Stomach smooth muscle (tissue), 2 donors: Measurements from ENCODE around the gene ZNF593OS.

Experiments used
- H3K27ac ChIP-seq: one replicate; pipeline ENCODE4 v1.7.0; 2013; ENCODE audit warnings: mild to moderate bottlenecking, low read length, inconsistent platforms
- H3K27me3 ChIP-seq, 2 donors: one replicate each; pipeline ENCODE4 v1.7.0; 2013; ENCODE audit warnings: low read length in 2 of 2; ENCODE audit not compliant: insufficient read depth in 2 of 2, control insufficient read depth in 1 of 2
- H3K36me3 ChIP-seq, 2 donors: one replicate each; pipeline ENCODE4 v1.7.0; 2013; ENCODE audit warnings: low read length in 2 of 2; ENCODE audit not compliant: control insufficient read depth in 2 of 2, insufficient read depth in 2 of 2
- H3K4me1 ChIP-seq: one replicate; pipeline ENCODE4 v1.7.0; 2013; ENCODE audit warnings: low read length; ENCODE audit not compliant: control insufficient read depth, insufficient read depth
- H3K4me3 ChIP-seq, 2 donors: one replicate each; pipeline ENCODE4 v1.7.0; 2013; ENCODE audit warnings: low read length in 2 of 2
- H3K9ac ChIP-seq, 2 donors: one replicate each; pipeline ENCODE4 v1.7.0; 2013; ENCODE audit warnings: low read length in 2 of 2, mild to moderate bottlenecking in 1 of 2
- H3K9me3 ChIP-seq, 2 donors: one replicate each; pipeline ENCODE4 v1.7.0; 2013; ENCODE audit warnings: low read length in 2 of 2; ENCODE audit not compliant: control insufficient read depth in 2 of 2
- donor health status: healthy.
- donor health status: Pancreatic carcinoma.

ZNF593OS gene

GRCh38 chr1:26138974-26139558 lies 32.6 kb downstream of the ZNF593OS start:
- no peaks in the 10 kb centered on the region for H3K4me1 ChIP-seq
- no peak overlapping the region for H3K4me3 ChIP-seq
- H3K36me3 ChIP-seq = no peaks in the 10 kb centered on the region
- no peaks in the 10 kb centered on the region for H3K27me3 ChIP-seq
- H3K27ac ChIP-seq = no peak overlapping the region
- H3K9me3 ChIP-seq = no peaks in the 10 kb centered on the region
- no peak overlapping the region for H3K9ac ChIP-seq

GRCh38 chr1:26134466-26134865 lies 37.2 kb downstream of the ZNF593OS start:
- Histone ChIP-seq H3K27ac (no peak overlapping the region), H3K4me3 (no peak overlapping the region), H3K36me3 (no peaks in the 10 kb centered on the region), H3K9ac (no peak overlapping the region), H3K4me1 (no peaks in the 10 kb centered on the region), H3K27me3 (no peaks in the 10 kb centered on the region), H3K9me3 (no peaks in the 10 kb centered on the region)

GRCh38 chr1:26132834-26133167 lies 38.8 kb downstream of the ZNF593OS start:
- H3K4me3 ChIP-seq = no peak overlapping the region
- H3K9ac ChIP-seq = no peak overlapping the region
- H3K4me1 ChIP-seq = peaks cover 3% of the 10 kb centered on the region
- H3K9me3 ChIP-seq = no peaks in the 10 kb centered on the region
- H3K36me3 ChIP-seq = no peaks in the 10 kb centered on the region
- H3K27ac ChIP-seq = no peak overlapping the region
- no peaks in the 10 kb centered on the region for H3K27me3 ChIP-seq

GRCh38 chr1:26132128-26132833 lies 39.4 kb downstream of the ZNF593OS start:
- H3K9ac ChIP-seq = no peak overlapping the region

GRCh38 chr1:26130695-26131094 lies 40.9 kb downstream of the ZNF593OS start:
- peaks cover 3% of the 10 kb centered on the region for H3K4me1 ChIP-seq

More at GRCh38 chr1:26132128-26132833, 39.4 kb downstream of the ZNF593OS start:
- no peaks in the 10 kb centered on the region for H3K9me3 ChIP-seq
- peaks cover 3% of the 10 kb centered on the region for H3K4me1 ChIP-seq
- no peaks in the 10 kb centered on the region for H3K36me3 ChIP-seq
- H3K27ac ChIP-seq = no peak overlapping the region
- H3K27me3 ChIP-seq = no peaks in the 10 kb centered on the region
- no peak overlapping the region for H3K4me3 ChIP-seq

GRCh38 chr1:26129778-26130177 lies 41.9 kb downstream of the ZNF593OS start:
- no peaks in the 10 kb centered on the region for H3K27me3 ChIP-seq
- H3K9me3 ChIP-seq = no peaks in the 10 kb centered on the region
- no peak overlapping the region for H3K9ac ChIP-seq
- peaks cover 3% of the 10 kb centered on the region for H3K4me1 ChIP-seq
- H3K27ac ChIP-seq = no peak overlapping the region
- H3K4me3 ChIP-seq = no peak overlapping the region
- no peaks in the 10 kb centered on the region for H3K36me3 ChIP-seq

More at GRCh38 chr1:26130695-26131094, 40.9 kb downstream of the ZNF593OS start:
- Histone ChIP-seq H3K27me3 (no peaks in the 10 kb centered on the region), H3K27ac (no peak overlapping the region), H3K9me3 (no peaks in the 10 kb centered on the region), H3K4me3 (no peak overlapping the region), H3K9ac (no peak overlapping the region), H3K36me3 (no peaks in the 10 kb centered on the region)

GRCh38 chr1:26127235-26128163 lies 44.1 kb downstream of the ZNF593OS start:
- H3K27me3 ChIP-seq = no peaks in the 10 kb centered on the region
- peak overlapping the region in 1 of 2 donors; percentile 22 for H3K4me3 ChIP-seq
- H3K9ac ChIP-seq = peak overlapping the region in 1 of 2 donors; percentile 12
- H3K4me1 ChIP-seq = peaks cover 3% of the 10 kb centered on the region
- no peaks in the 10 kb centered on the region for H3K9me3 ChIP-seq
- no peak overlapping the region for H3K27ac ChIP-seq
- no peaks in the 10 kb centered on the region for H3K36me3 ChIP-seq

- Histone ChIP-seq H3K27ac (no peak overlapping the region), H3K36me3 (peaks cover 0 to 3% of the 10 kb centered on the region in 2 donors), H3K27me3 (no peaks in the 10 kb centered on the region), H3K9ac (no peak overlapping the region), H3K4me1 (peaks cover 9% of the 10 kb centered on the region), H3K4me3 (no peak overlapping the region), H3K9me3 (no peaks in the 10 kb centered on the region)
Measured at GRCh38 chr1:26126321-26127084, 45.1 kb downstream of the ZNF593OS start.

- H3K4me1 ChIP-seq = peaks cover 9% of the 10 kb centered on the region
- no peak overlapping the region for H3K27ac ChIP-seq
- no peaks in the 10 kb centered on the region for H3K9me3 ChIP-seq
- H3K27me3 ChIP-seq = no peaks in the 10 kb centered on the region
- peaks cover 0 to 3% of the 10 kb centered on the region in 2 donors for H3K36me3 ChIP-seq
- no peak overlapping the region for H3K4me3 ChIP-seq
- no peak overlapping the region for H3K9ac ChIP-seq
Measured at GRCh38 chr1:26125946-26126320, 45.7 kb downstream of the ZNF593OS start.

- no peaks in the 10 kb centered on the region for H3K9me3 ChIP-seq
- H3K27ac ChIP-seq = no peak overlapping the region
- no peak overlapping the region for H3K4me3 ChIP-seq
- H3K27me3 ChIP-seq = no peaks in the 10 kb centered on the region
- peaks cover 9% of the 10 kb centered on the region for H3K4me1 ChIP-seq
- peaks cover 0 to 3% of the 10 kb centered on the region in 2 donors for H3K36me3 ChIP-seq
- no peak overlapping the region for H3K9ac ChIP-seq
Measured at GRCh38 chr1:26125382-26125781, 46.2 kb downstream of the ZNF593OS start.
